HG03457 (cell line): ENCODE results near the gene HS6ST3.

ENCODE experiments used
- ATAC-seq: cut with Tn5 transposase; IDR thresholded peaks from one replicate; pipeline ENCODE4 v1.9.1; 2021; ENCODE audit warnings: moderate number of reproducible peaks; ENCODE audit not compliant: unreplicated experiment

HS6ST3 gene

GRCh38 chr13:96297360-96297759 is 207.5 kb downstream of the HS6ST3 start:
- ATAC-seq, result no peak

- no peak for ATAC-seq
Measured at GRCh38 chr13:96299235-96299634, 209.3 kb downstream of the HS6ST3 start.

- ATAC-seq, result no peak
Measured at GRCh38 chr13:96308568-96308967, 218.7 kb downstream of the HS6ST3 start.

- ATAC-seq, result no peak
Measured at GRCh38 chr13:96314974-96315373, 225.1 kb downstream of the HS6ST3 start.

GRCh38 chr13:96338030-96338429 is 248.1 kb downstream of the HS6ST3 start:
- no peak for ATAC-seq

GRCh38 chr13:96342286-96342685 is 252.4 kb downstream of the HS6ST3 start:
- ATAC-seq, result no peak

- ATAC-seq, result no peak
Measured at GRCh38 chr13:96342852-96343465, 253.1 kb downstream of the HS6ST3 start.

- no peak for ATAC-seq
Measured at GRCh38 chr13:96346921-96347320, 257.0 kb downstream of the HS6ST3 start.

GRCh38 chr13:96373597-96373996 is 283.7 kb downstream of the HS6ST3 start:
- ATAC-seq, result no peak

- ATAC-seq, result no peak
Measured at GRCh38 chr13:96377835-96378234, 287.9 kb downstream of the HS6ST3 start.

- no peak for ATAC-seq
Measured at GRCh38 chr13:96379967-96380366, 290.1 kb downstream of the HS6ST3 start.

- no peak for ATAC-seq
Measured at GRCh38 chr13:96381681-96382080, 291.8 kb downstream of the HS6ST3 start.

- ATAC-seq, result no peak
Measured at GRCh38 chr13:96388598-96388997, 298.7 kb downstream of the HS6ST3 start.

- no peak for ATAC-seq
Measured at GRCh38 chr13:96391606-96392005, 301.7 kb downstream of the HS6ST3 start.

- ATAC-seq, result no peak
Measured at GRCh38 chr13:96397807-96398206, 307.9 kb downstream of the HS6ST3 start.

GRCh38 chr13:96398486-96398885 is 308.6 kb downstream of the HS6ST3 start:
- no peak for ATAC-seq

GRCh38 chr13:96403241-96403640 is 313.3 kb downstream of the HS6ST3 start:
- ATAC-seq, result no peak

GRCh38 chr13:96403651-96404050 is 313.7 kb downstream of the HS6ST3 start:
- ATAC-seq, result no peak

- ATAC-seq, result no peak
Measured at GRCh38 chr13:96415831-96416385, 326.0 kb downstream of the HS6ST3 start.

- no peak for ATAC-seq
Measured at GRCh38 chr13:96417939-96418685, 328.2 kb downstream of the HS6ST3 start.

- no peak for ATAC-seq
Measured at GRCh38 chr13:96421314-96421713, 331.4 kb downstream of the HS6ST3 start.

- ATAC-seq, result no peak
Measured at GRCh38 chr13:96422002-96422401, 332.1 kb downstream of the HS6ST3 start.
